Retina (tissue), 1 donor: ENCODE measurements around the gene BTBD2.

Experiments used
- DNase-seq: peaks from one replicate; pipeline ENCODE4 v3.0.0-alpha.2; 2016

BTBD2 gene

DNA sequence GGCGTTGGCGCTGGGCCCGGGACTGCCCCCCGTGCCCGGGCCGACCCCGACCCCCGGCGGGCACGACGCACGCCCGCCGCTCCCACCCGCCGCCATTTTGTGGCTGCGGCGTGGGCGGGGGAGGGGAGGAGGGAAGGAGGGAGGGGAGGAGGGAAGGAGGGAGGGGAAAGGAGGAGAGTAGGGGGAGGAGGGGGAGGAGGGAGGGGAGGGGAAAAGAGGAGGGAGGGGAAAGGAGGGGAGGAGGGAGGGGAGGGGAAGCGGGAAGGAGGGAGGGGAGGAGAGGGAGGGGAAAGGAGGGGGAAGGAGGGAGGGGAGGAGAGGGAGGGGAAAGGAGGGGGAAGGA is at the start of gene BTBD2:
BTBD2 (minus strand) TSS at position 107 of the 343 bp plus-strand sequence; CDS start at position 96, 11 bp downstream.
- DNase-seq: no peak

DNA sequence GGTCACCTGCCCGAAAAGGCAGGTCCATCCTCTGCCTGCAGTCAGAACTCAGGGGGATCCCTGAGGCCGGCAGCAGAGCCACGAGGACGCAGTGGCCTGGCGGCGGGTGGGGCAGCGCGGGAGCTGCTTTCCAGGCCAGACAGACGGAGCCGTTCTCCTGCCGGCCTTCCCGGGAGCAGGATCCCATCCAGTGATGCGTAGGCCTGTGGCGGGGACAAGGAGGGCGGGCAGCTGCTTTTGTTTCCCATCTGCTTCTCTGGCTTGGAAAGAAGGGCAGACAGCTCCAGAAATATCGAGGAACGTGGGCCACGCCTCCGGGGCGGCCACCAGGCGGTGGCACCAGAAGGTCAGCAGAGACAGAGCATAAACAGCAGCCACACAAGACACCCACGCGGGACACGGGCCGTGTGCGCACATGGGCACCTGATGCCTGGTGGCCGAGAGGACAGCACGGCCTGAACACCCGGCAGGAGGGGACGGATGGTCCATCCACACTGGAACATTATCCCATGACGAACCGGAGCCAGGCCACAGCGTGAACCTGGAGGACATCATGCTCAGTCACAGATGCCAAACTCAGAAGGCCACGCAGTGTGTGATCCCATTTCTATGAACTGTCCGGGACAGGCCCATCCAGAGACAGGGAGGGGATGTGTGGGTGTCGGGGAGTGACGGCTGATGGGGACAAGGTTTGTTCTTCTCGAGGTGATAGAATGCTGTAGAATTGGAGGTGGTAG is 49.4 kb upstream of the BTBD2 start:
- DNase-seq: peak; percentile 84

- DNase-seq: no peak
These were observed 48.9 kb upstream of the BTBD2 start for GRCh38 chr19:2064395-2064787.

DNA sequence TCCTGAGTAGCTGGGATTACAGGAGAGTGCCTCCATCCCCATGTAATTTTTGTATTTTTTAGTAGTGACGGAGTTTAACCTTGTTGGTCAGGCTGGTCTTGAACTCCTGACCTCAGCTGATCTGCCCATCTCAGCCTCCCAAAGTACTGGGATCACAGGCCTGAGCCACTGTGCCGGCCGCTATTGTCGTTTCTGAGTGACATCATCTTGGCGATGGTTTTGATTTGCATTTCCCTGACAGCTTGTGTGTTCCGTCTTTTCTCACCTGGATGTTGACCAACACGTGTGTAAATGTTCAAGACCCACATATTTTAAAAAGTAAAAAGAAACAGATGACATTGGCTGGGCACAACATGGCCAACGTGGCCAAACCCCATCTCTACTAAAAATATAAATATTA is 48.3 kb upstream of the BTBD2 start:
- no peak for DNase-seq

- DNase-seq: no peak
These were observed 47.3 kb upstream of the BTBD2 start for GRCh38 chr19:2062770-2063169.

- DNase-seq: no peak
These were observed 46.8 kb upstream of the BTBD2 start for GRCh38 chr19:2062389-2062729.

DNA sequence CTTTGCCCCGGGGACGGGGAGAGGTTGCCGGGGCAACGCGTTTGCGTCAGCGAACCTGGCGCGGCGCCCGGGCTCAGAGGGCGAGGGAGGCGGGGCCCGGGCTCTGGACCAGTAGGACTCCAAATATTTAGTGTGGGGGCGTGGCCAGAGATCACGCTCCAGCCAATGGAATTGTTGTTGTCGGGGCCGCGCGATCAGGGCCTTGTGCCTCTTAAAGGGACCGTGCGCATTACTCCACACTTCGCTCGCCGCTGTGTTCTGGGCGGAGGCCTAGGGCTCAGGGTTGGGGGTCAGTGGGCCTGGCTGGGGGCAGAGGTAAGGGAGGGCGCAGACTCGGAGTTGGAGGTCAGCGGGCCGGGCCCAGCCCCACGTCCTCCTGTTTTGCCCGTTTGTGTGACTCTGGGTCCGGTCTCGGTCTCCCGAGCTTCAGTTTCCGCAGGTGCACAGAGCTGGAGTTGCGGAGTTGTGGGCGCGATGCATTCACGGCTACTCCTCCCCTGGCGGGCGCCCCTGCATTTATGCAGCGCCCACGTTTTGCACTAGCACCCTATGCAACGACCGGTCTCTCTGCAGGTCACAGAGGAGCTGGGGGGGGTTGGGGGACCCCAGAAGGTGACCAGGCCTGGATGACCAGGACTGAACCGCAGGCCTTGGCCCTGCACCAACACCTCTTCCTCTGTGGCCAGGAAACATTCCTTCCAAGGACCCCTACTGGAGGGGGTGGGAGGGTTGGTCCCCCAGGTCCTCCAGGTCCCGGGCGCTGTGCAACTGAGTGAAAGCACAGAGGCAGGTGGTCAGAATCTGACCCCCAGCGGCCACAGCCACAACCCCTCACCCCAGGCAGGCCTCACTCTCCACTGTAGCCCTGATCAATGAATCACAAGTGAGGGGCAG is 46.2 kb upstream of the BTBD2 start:
- peak; percentile 99 for DNase-seq

- DNase-seq: peak; percentile 91
These were observed 45.5 kb upstream of the BTBD2 start for GRCh38 chr19:2060884-2061494.

DNA sequence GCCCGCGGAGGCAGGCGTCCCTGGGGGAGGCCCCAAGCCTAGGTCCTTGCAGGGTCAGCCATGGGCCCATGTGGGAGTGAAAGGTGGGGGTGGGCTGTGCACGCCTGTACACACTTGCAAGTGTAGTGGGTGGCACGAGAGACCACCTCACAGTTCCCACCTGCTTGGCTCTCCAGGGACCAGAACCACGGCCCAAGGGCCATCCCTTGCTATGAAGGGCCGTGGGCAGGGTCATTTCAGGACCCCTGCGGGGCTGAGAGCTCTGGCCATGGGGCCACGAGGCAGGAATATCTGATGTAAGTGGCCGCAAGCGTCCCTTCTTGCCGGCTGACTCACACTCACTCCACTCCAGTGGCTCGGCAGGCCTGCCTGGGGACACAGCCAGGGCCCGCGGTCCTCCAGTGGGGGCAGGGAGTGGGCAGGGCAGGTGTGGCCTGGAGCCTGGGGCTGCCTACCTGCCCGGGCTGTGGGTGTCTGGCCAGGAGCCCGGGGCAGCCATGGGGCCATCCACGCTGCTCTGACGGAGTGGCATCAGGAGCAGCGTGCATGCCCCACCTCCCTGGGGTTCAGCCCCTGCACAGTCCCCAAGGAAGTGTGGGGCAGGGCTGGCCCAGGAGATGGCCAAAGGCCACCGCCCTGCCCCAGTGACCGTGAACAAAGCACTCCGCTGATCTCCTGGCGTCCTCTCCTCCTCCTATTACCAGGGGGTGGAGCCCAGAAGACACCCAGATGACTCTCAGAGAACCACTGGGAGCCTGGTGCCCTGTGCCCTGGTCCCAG is 44.1 kb upstream of the BTBD2 start:
- peak; percentile 63 for DNase-seq

DNA sequence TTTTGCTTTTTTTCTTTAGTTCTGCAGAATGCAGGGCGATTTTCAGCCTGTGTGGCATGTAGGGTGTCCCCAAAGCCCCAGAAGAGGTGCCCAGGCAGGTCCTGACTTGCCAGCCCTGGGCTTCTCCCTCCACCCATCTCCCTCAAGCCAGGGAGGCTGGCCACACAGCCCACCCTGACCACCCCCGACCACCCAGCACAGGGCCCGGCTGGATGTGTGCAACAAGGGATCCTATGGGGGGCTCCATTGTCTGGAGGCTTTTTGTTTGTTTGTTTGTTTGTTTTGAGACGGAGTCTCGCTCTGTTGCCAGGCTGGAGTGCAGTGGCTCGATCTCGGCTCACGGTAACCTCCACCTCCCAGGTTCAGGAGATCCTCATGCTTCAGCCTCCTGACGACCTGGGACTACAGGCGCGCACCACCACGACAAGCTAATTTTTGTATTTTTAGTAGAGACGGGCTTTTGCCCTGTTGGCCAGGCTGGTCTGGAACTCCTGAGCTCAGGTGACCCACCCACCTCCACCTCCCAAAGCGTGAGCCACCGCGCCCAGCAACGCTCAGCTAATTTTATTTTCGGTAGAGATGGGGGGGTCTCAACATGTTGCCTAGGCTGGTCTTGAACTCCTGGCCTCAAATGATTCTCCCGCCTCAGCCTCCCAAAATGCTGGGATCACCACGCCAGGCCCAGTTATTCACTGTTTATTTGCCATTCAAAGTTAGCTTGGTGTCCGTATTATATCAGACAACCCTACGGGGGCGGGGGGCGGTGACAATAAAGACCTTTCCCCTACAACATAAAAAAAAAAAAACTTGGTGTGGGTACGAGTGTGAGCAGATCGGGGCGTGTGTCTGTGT is 43.3 kb upstream of the BTBD2 start:
- no peak for DNase-seq

GRCh38 chr19:2057484-2058469 is 42.3 kb upstream of the BTBD2 start:
- DNase-seq: no peak

GRCh38 chr19:2056837-2057192 is 41.3 kb upstream of the BTBD2 start:
- no peak for DNase-seq

DNA sequence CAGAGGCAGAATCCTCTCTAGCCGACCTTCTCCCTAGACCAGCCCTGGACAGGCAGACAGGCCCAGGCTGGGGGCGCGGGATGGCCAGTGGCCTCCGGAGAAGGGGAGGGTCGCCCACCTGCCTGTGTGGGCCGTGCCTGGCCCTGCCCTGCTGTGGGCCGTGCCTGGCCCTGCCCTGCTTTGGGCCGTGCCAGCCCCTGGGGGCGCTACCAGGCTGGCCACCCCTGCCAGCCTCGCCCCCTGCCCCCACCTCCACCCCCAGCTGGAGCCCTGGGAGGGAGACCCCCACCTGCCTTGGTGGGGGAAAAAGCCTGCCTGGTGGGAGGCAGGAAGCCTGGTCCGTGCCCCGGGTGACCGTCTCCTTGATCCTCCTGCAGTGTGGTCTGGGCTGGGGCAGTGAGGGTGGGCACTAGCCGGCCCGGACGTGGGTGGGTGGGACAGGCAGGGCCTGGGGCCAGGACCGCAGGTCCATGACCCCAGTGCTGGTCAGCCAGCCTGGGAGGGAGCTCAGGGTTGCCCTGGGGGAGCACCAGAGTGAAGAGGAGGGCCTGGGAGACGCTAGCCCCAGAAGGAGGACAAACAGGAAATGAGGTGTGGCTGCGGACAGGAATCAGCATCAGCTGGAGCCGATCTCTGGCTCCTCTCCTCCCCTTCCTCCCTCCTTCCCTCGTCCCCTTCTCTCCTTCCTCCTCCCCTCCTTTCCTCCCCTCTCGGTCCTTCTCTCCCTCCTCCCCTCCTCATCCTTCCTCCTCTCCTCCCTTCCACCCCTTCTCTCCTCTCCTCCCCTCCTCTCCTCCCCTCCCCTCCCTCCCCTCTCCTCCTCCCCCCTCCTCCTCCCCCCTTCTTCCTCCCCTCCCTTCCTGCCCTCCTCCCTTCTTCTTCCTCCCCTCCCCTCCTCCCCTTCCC is 40.7 kb upstream of the BTBD2 start:
- peak; percentile 45 for DNase-seq

DNA sequence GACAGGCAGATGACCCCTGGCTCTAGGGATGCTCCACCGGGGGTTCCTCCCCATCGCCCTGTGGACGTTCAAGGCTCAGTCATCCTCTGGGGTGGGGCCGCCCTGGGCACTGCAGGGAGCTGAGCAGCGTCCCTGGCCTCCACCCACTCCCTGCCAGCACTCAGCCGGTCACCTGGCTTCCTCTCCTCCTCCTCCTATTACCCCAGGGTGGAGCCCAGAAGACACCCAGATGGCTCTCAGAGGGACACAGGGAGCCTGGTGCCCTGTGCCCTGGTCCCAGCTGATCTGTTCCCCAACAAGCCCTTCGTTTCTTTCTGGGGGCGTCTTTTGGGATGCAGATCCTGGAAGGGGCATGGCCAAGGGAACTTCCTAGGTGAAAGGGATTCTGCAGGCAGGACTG is 39.2 kb upstream of the BTBD2 start:
- no peak for DNase-seq

- no peak for DNase-seq
These were observed 38.3 kb upstream of the BTBD2 start for GRCh38 chr19:2053601-2054389.

DNA sequence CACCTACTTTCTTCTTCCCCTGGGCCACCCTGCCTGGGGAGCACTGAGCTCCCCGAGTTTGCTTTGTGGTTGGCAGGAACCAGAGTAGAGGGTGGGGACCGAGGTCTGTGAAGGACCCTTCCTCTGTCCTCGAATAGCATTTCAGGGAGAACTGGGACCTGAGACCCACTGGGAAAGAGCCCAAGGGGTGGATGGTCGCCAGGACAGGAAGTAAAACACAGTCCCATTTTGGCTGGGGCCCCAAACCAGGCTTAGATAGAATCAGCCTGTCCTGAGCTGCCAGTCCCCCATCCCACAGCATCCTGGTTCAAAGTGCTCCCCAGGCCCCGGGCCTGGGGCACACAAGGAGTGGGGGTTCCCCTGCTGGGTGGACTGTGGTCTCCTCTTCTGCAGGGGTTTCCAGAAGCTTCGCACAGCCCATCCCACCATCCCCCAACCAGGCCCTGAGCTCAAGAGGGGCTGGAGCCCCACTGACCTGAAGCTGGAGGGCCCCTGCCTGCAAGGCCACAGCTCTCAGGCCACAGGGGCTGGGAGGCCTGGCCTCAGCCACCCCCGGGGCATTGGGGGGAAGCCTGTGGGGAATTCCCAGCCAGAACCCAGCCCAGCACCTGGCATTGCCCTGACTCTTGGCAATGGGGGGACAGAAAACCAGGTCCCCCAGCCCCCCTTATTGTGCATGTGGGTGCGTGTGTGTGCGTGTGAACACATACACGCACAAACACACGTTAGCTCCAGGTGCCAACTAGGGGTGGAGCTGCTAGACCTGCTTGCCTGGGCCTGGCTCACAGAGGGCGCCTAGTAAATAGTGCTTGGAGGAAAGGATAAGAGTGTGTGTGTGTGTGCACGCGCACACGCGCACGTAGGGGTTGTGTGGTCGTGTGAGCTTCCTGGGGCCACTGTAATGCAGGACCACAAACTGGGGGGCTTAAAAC is 36.5 kb upstream of the BTBD2 start:
- no peak for DNase-seq

DNA sequence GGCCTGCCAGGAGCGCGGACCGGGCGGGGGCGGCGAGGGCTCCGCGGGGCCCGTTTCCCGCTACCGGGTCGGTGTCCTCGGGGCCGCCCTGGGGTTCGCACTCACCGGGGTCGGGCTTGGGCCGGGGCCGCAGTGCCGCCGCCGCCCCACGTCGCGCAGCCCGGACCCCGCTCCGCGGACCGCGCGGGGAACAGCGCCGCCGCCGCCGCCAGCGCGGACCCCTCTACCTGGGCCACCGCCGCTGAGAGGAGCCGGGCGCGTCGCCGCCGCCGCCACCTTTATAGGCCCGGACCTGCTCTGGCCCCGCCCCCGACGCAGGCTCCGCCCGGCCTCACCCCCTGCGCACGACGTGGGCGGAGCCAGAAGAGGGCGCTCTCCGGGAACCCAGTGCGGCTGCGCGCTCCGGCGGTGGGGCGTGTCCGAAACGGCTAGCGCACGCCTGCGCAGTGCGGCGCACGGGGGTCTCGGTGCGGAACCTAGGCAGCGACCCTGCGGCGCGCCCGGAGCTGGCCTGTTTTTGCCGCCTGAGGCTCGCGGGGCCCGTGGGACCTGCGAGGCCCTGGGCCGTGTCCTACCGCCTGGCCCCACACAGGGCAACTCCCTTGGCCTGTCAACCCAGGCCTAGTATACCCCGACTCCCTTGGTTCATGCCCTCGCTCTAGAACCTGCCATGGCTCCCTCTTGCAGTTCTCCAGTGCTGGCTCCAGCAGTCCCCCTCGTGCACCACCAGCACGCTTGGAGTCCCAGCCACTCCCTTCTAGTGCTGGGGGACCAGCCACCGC is 35.7 kb upstream of the BTBD2 start, which contains the start of gene MKNK2:
MKNK2 (minus strand) TSS at position 254 of the 782 bp plus-strand sequence. CDS start 393 bp downstream, outside the sequence.
- DNase-seq: peak; percentile 97
